OCI-LY7 (cell line): ENCODE data around the gene SKAP2. TPM values are rescaled to one million over a fixed set of nuclear protein-coding genes. Genes with fewer than 3 reads are reported as not detected.

Experiments
- BruUV-seq: library from RNA; stranded (reverse); fragments of 400-500 nt; replicated peaks from 2 replicates; lab custom pipeline; 2021; lab: Mats Ljungman, UMichigan
- CTCF ChIA-PET: fragments of 300-600 bp; sonication (Branson Sonifier 250); formaldehyde crosslinking; loops from one replicate; lab custom pipeline; 2022; ENCODE audit warnings: antibody characterized with exemption; ENCODE audit not compliant: unreplicated experiment; lab: Charles Lee
- POLR2A ChIA-PET: fragments of 300-600 bp; sonication (Branson Sonifier 250); formaldehyde crosslinking; loops from one replicate; lab custom pipeline; 2022; ENCODE audit warnings: antibody characterized with exemption; lab: Charles Lee
- DNase-seq: peaks from one replicate; pipeline ENCODE4 v3.0.0-alpha.2; 2015; ENCODE audit warnings: low spot score
- H2AFZ ChIP-seq: fragments of 200-600 bp; sonication (generic), shearing (Covaris generic); 2 replicates; pipeline ENCODE4 v1.6.1; 2014; ENCODE audit warnings: mild to moderate bottlenecking, antibody characterized with exemption, low read length, moderate library complexity
- H3K27ac ChIP-seq: fragments of 200-600 bp; sonication (generic); 2 replicates; pipeline ENCODE4 v1.5.1; 2014; ENCODE audit warnings: mixed run types, low read depth, mild to moderate bottlenecking, moderate library complexity, low read length, inconsistent platforms; ENCODE audit not compliant: poor library complexity, severe bottlenecking
- H3K36me3 ChIP-seq: fragments of 200-600 bp; sonication (generic); 2 replicates; pipeline ENCODE4 v1.6.1; 2014; ENCODE audit warnings: mild to moderate bottlenecking, antibody characterized with exemption, low read length, moderate library complexity, mixed read lengths; ENCODE audit not compliant: insufficient read depth
- H3K4me1 ChIP-seq: fragments of 200-600 bp; sonication (generic); 2 replicates; pipeline ENCODE4 v1.5.1; 2014; ENCODE audit warnings: mild to moderate bottlenecking, low read length; ENCODE audit not compliant: insufficient read depth, poor library complexity, severe bottlenecking
- H3K4me2 ChIP-seq: fragments of 200-600 bp; sonication (generic); 2 replicates; pipeline ENCODE4 v1.6.1; 2014; ENCODE audit warnings: mild to moderate bottlenecking, low read length
- H3K4me3 ChIP-seq: fragments of 200-600 bp; sonication (generic); 2 replicates; pipeline ENCODE4 v1.5.1; 2014; ENCODE audit warnings: mild to moderate bottlenecking, low read depth, low read length; ENCODE audit not compliant: poor library complexity, severe bottlenecking
- H3K79me2 ChIP-seq: fragments of 200-600 bp; sonication (generic); 2 replicates; pipeline ENCODE4 v1.6.1; 2016; ENCODE audit warnings: low read depth, mild to moderate bottlenecking, low read length, moderate library complexity, mixed read lengths; ENCODE audit not compliant: insufficient read depth
- H3K9me2 ChIP-seq: fragments of 200-600 bp; sonication (generic); 2 replicates; pipeline ENCODE4 v1.6.1; 2016; ENCODE audit warnings: mild to moderate bottlenecking, low read length, mixed read lengths; ENCODE audit not compliant: insufficient read depth
- H3K9me3 ChIP-seq: fragments of 200-600 bp; sonication (generic); 2 replicates; pipeline ENCODE4 v1.6.1; 2014; ENCODE audit warnings: mild to moderate bottlenecking, mixed run types, low read length, mixed read lengths
- H4K20me1 ChIP-seq: fragments of 200-600 bp; sonication (generic); 2 replicates; pipeline ENCODE4 v1.6.1; 2014; ENCODE audit warnings: mild to moderate bottlenecking, antibody characterized with exemption, low read length, moderate library complexity, mixed read lengths; ENCODE audit not compliant: insufficient read depth
- EZH2phosphoT487 ChIP-seq: fragments of 200-600 bp; sonication (generic); IDR thresholded peaks from 2 replicates; pipeline ENCODE4 v1.6.1; 2018; ENCODE audit warnings: low read depth, borderline replicate concordance, mild to moderate bottlenecking, mixed run types, antibody characterized with exemption, low read length, moderate library complexity, mixed read lengths
- intact Hi-C: fragments of 100-400 bp; cut with micrococcal nuclease; formaldehyde crosslinking; loops from one replicate; pipeline ENCODE4 v1.10.0; 2022; ENCODE audit not compliant: unreplicated experiment
- total RNA-seq, 2 experiments: library from RNA; depleted of rRNA in 1 of 2; stranded (reverse); fragments of >200 nt in 1 of 2; shearing (Covaris generic) in 1 of 2; gene quantifications; 2 replicates each; pipeline ENCODE4 v1.2.3, GENCODE V29; 2014 to 2022
- TF ChIP-seq, protein P1 (sequence below): fragments of 200-600 bp; sonication (generic); conservative IDR thresholded peaks from 2 replicates; pipeline ENCODE4 v1.5.1; 2014; ENCODE audit warnings: mild to moderate bottlenecking, antibody characterized with exemption, low read length, moderate library complexity, mixed read lengths

The SKAP2 gene
- total RNA-seq, 2 experiments from 2014 or later: 15.5 to 54.8 TPM

- H3K9me2 ChIP-seq: no peaks in the 10 kb centered on the region
- peaks cover 15% of the 10 kb centered on the region for H3K4me1 ChIP-seq
- H2AFZ ChIP-seq: no peak overlapping the region
- CTCF ChIA-PET: no interaction called here
- H3K9me3 ChIP-seq: no peaks in the 10 kb centered on the region
- H4K20me1 ChIP-seq: peaks cover 18% of the 10 kb centered on the region
- H3K4me3 ChIP-seq: no peak overlapping the region
- no peak overlapping the region for H3K4me2 ChIP-seq
- no TSS peak for BruUV-seq
- TF ChIP-seq, protein P1, sequence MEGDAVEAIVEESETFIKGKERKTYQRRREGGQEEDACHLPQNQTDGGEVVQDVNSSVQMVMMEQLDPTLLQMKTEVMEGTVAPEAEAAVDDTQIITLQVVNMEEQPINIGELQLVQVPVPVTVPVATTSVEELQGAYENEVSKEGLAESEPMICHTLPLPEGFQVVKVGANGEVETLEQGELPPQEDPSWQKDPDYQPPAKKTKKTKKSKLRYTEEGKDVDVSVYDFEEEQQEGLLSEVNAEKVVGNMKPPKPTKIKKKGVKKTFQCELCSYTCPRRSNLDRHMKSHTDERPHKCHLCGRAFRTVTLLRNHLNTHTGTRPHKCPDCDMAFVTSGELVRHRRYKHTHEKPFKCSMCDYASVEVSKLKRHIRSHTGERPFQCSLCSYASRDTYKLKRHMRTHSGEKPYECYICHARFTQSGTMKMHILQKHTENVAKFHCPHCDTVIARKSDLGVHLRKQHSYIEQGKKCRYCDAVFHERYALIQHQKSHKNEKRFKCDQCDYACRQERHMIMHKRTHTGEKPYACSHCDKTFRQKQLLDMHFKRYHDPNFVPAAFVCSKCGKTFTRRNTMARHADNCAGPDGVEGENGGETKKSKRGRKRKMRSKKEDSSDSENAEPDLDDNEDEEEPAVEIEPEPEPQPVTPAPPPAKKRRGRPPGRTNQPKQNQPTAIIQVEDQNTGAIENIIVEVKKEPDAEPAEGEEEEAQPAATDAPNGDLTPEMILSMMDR: no peak
- no peak for TF ChIP-seq EZH2phosphoT487
- no peaks in the 10 kb centered on the region for H3K36me3 ChIP-seq
- peaks cover 24% of the 10 kb centered on the region; the same call in 1 of the 2 replicates for H3K79me2 ChIP-seq
- intact Hi-C loops: no loop called here
- no peak overlapping the region for H3K27ac ChIP-seq
- no peak for DNase-seq
- POLR2A ChIA-PET: no interaction called here
Observed at GRCh38 chr7:26857170-26857505, 7.3 kb downstream of the SKAP2 start.

- Histone ChIP-seq H3K4me2 (no peak overlapping the region), H3K79me2 (peaks cover 18% of the 10 kb centered on the region; the same call in 1 of the 2 replicates), H3K9me3 (no peaks in the 10 kb centered on the region), H3K9me2 (no peaks in the 10 kb centered on the region), H2AFZ (no peak overlapping the region), H3K27ac (no peak overlapping the region), H3K4me3 (no peak overlapping the region), H3K36me3 (no peaks in the 10 kb centered on the region), H3K4me1 (peaks cover 11% of the 10 kb centered on the region), H4K20me1 (peaks cover 18% of the 10 kb centered on the region)
- intact Hi-C loops: no loop called here
- BruUV-seq: no TSS peak
- ChIA-PET CTCF (no interaction called here), POLR2A (interaction anchor here (1.6 kb wide), 1 partner anchor 8 kb away, joined by 5 read pairs; the partner anchor contains the start of gene SKAP2)
- DNase-seq: no peak
- TF ChIP-seq, protein P1: no peak
- no peak for TF ChIP-seq EZH2phosphoT487
Observed at GRCh38 chr7:26856176-26856985, 8.0 kb downstream of the SKAP2 start.
